Measurements from ENCODE around the gene SECISBP2.
A peak's percentile ranks its signal among the peaks of the same experiment; 100 is the strongest.

SECISBP2 gene

GRCh38 chr9:89387197-89387849, 69.0 kb downstream of the SECISBP2 start:
- Mint-ChIP-seq H3K9me3 (no peaks in the 10 kb centered on the region), H3K4me1 (peaks cover 21% of the 10 kb centered on the region), H3K4me3 (no peak overlapping the region), H3K27ac (peak overlapping the region; percentile 90), H3K36me3 (peaks cover 100% of the 10 kb centered on the region)
- DNase-seq (ENCODE audit: low spot score in 2 of 2) (no peak), ATAC-seq (no peak)

- Mint-ChIP-seq H3K36me3 (peaks cover 100% of the 10 kb centered on the region), H3K9me3 (no peaks in the 10 kb centered on the region), H3K27ac (no peak overlapping the region), H3K4me3 (no peak overlapping the region), H3K4me1 (peaks cover 18% of the 10 kb centered on the region)
- ATAC-seq (no peak), DNase-seq (ENCODE audit: low spot score in 2 of 2) (no peak)
Observed at GRCh38 chr9:89388084-89388867, 70.0 kb downstream of the SECISBP2 start.

- no peak overlapping the region for H3K4me3 Mint-ChIP-seq
- peaks cover 16% of the 10 kb centered on the region for H3K4me1 Mint-ChIP-seq
- ATAC-seq (no peak), DNase-seq (ENCODE audit: low spot score in 2 of 2) (no peak)
- H3K27ac Mint-ChIP-seq, result no peak overlapping the region
- peaks cover 100% of the 10 kb centered on the region for H3K36me3 Mint-ChIP-seq
- H3K9me3 Mint-ChIP-seq, result no peaks in the 10 kb centered on the region
Observed at GRCh38 chr9:89388868-89389177, 70.5 kb downstream of the SECISBP2 start.

- H3K36me3 Mint-ChIP-seq, result peaks cover 100% of the 10 kb centered on the region
- peak overlapping the region; percentile 88 for H3K27ac Mint-ChIP-seq
- H3K9me3 Mint-ChIP-seq, result no peaks in the 10 kb centered on the region
- ATAC-seq, result no peak
- H3K4me3 Mint-ChIP-seq, result no peak overlapping the region
- no peak for DNase-seq (ENCODE audit: low spot score in 2 of 2)
- peaks cover 17% of the 10 kb centered on the region for H3K4me1 Mint-ChIP-seq
Observed at GRCh38 chr9:89390068-89390555, 71.8 kb downstream of the SECISBP2 start.

- peaks cover 100% of the 10 kb centered on the region for H3K36me3 Mint-ChIP-seq
- no peak for ATAC-seq
- DNase-seq (ENCODE audit: low spot score in 2 of 2), result no peak
- H3K27ac Mint-ChIP-seq, result peak overlapping the region; percentile 88
- peaks cover 17% of the 10 kb centered on the region for H3K4me1 Mint-ChIP-seq
- H3K4me3 Mint-ChIP-seq, result no peak overlapping the region
- no peaks in the 10 kb centered on the region for H3K9me3 Mint-ChIP-seq
Observed at GRCh38 chr9:89390578-89391116, 72.3 kb downstream of the SECISBP2 start.

- H3K4me1 Mint-ChIP-seq, result peaks cover 17% of the 10 kb centered on the region
- no peak overlapping the region for H3K4me3 Mint-ChIP-seq
- ATAC-seq, result no peak
- no peak for DNase-seq (ENCODE audit: low spot score in 2 of 2)
- H3K27ac Mint-ChIP-seq, result peak overlapping the region; percentile 88
- H3K36me3 Mint-ChIP-seq, result peaks cover 100% of the 10 kb centered on the region
- H3K9me3 Mint-ChIP-seq, result no peaks in the 10 kb centered on the region
Observed at GRCh38 chr9:89391585-89391984, 73.3 kb downstream of the SECISBP2 start.

- peaks cover 17% of the 10 kb centered on the region for H3K4me1 Mint-ChIP-seq
- no peak overlapping the region for H3K4me3 Mint-ChIP-seq
- ATAC-seq (no peak), DNase-seq (ENCODE audit: low spot score in 2 of 2) (no peak)
- H3K36me3 Mint-ChIP-seq, result peaks cover 100% of the 10 kb centered on the region
- H3K27ac Mint-ChIP-seq, result peak overlapping the region; percentile 64
- no peaks in the 10 kb centered on the region for H3K9me3 Mint-ChIP-seq
Observed at GRCh38 chr9:89394412-89394811, 76.1 kb downstream of the SECISBP2 start.

- ATAC-seq (no peak), DNase-seq (ENCODE audit: low spot score in 2 of 2) (no peak)
- Mint-ChIP-seq H3K9me3 (no peaks in the 10 kb centered on the region), H3K4me3 (no peak overlapping the region), H3K4me1 (peaks cover 29% of the 10 kb centered on the region), H3K36me3 (peaks cover 100% of the 10 kb centered on the region), H3K27ac (peak overlapping the region; percentile 78)
Observed at GRCh38 chr9:89395931-89396710, 77.8 kb downstream of the SECISBP2 start.

GRCh38 chr9:89397471-89397870, 79.2 kb downstream of the SECISBP2 start:
- H3K27ac Mint-ChIP-seq, result peak overlapping the region; percentile 79
- no peak overlapping the region for H3K4me3 Mint-ChIP-seq

GRCh38 chr9:89398621-89399020, 80.3 kb downstream of the SECISBP2 start:
- Mint-ChIP-seq H3K36me3 (peaks cover 100% of the 10 kb centered on the region), H3K4me3 (no peak overlapping the region), H3K9me3 (no peaks in the 10 kb centered on the region), H3K4me1 (peaks cover 30% of the 10 kb centered on the region), H3K27ac (peak overlapping the region; percentile 79)
- ATAC-seq, result no peak
- DNase-seq (ENCODE audit: low spot score in 2 of 2), result no peak

More at GRCh38 chr9:89397471-89397870, 79.2 kb downstream of the SECISBP2 start:
- H3K4me1 Mint-ChIP-seq, result peaks cover 35% of the 10 kb centered on the region
- ATAC-seq (no peak), DNase-seq (ENCODE audit: low spot score in 2 of 2) (no peak)
- no peaks in the 10 kb centered on the region for H3K9me3 Mint-ChIP-seq
- H3K36me3 Mint-ChIP-seq, result peaks cover 100% of the 10 kb centered on the region

GRCh38 chr9:89400403-89401116, 82.3 kb downstream of the SECISBP2 start:
- no peak overlapping the region for H3K4me3 Mint-ChIP-seq
- H3K27ac Mint-ChIP-seq, result peak overlapping the region; percentile 63
- H3K36me3 Mint-ChIP-seq, result peaks cover 100% of the 10 kb centered on the region

GRCh38 chr9:89402695-89403427, 84.6 kb downstream of the SECISBP2 start:
- H3K27ac Mint-ChIP-seq, result no peak overlapping the region
- ATAC-seq (peak; percentile 9), DNase-seq (ENCODE audit: low spot score in 2 of 2) (no peak)
- peaks cover 100% of the 10 kb centered on the region for H3K36me3 Mint-ChIP-seq
- H3K9me3 Mint-ChIP-seq, result peaks cover 3% of the 10 kb centered on the region
- H3K4me3 Mint-ChIP-seq, result no peak overlapping the region
- peaks cover 56% of the 10 kb centered on the region for H3K4me1 Mint-ChIP-seq

More at GRCh38 chr9:89400403-89401116, 82.3 kb downstream of the SECISBP2 start:
- no peak for DNase-seq (ENCODE audit: low spot score in 2 of 2)
- ATAC-seq, result peak; percentile 36
- H3K4me1 Mint-ChIP-seq, result peaks cover 33% of the 10 kb centered on the region
- H3K9me3 Mint-ChIP-seq, result no peaks in the 10 kb centered on the region

- DNase-seq (ENCODE audit: low spot score in 2 of 2) (no peak), ATAC-seq (no peak)
- Mint-ChIP-seq H3K4me1 (peaks cover 68% of the 10 kb centered on the region), H3K9me3 (peaks cover 3% of the 10 kb centered on the region), H3K4me3 (no peak overlapping the region), H3K27ac (peak overlapping the region; percentile 95), H3K36me3 (peaks cover 100% of the 10 kb centered on the region)
Observed at GRCh38 chr9:89404074-89404473, 85.8 kb downstream of the SECISBP2 start.

GRCh38 chr9:89405826-89406225, 87.5 kb downstream of the SECISBP2 start:
- Mint-ChIP-seq H3K27ac (peak overlapping the region; percentile 95), H3K4me3 (peak overlapping the region; percentile 41), H3K4me1 (peaks cover 77% of the 10 kb centered on the region), H3K36me3 (peaks cover 100% of the 10 kb centered on the region), H3K9me3 (peaks cover 5% of the 10 kb centered on the region)
- DNase-seq (ENCODE audit: low spot score in 2 of 2), result no peak
- ATAC-seq, result no peak
